Astrocyte (in vitro differentiated cells and primary cell): Measurements from ENCODE around the gene PPP2R5E. TPM values are rescaled to one million over a fixed set of nuclear protein-coding genes. Genes with fewer than 3 reads are reported as not detected.

Experiments
- DNase-seq: peaks from one replicate; pipeline ENCODE4 v3.0.0-alpha.2; 2010; ENCODE audit warnings: low read depth
- FAIRE-seq: peaks from 2 replicates; lab custom pipeline; 2011; peaks lifted over from hg19 to GRCh38; lab: Jason Lieb, UNC
- H2AFZ ChIP-seq: 2 replicates; pipeline ENCODE4 v1.6.0; 2012; ENCODE audit warnings: low read depth, low read length, inconsistent platforms
- H3K27ac ChIP-seq: 2 replicates; pipeline ENCODE4 v1.5.1; 2011; ENCODE audit warnings: low read depth, low read length, inconsistent platforms
- H3K27me3 ChIP-seq: 2 replicates; pipeline ENCODE4 v1.6.0; 2011; ENCODE audit warnings: low read length, inconsistent platforms; ENCODE audit not compliant: insufficient read depth
- H3K36me3 ChIP-seq: 2 replicates; pipeline ENCODE4 v1.5.1; 2011; ENCODE audit warnings: low read length, inconsistent platforms; ENCODE audit not compliant: insufficient read depth
- H3K4me1 ChIP-seq: 2 replicates; pipeline ENCODE4 v1.5.1; 2011; ENCODE audit warnings: low read length, inconsistent platforms; ENCODE audit not compliant: insufficient read depth
- H3K4me2 ChIP-seq: 2 replicates; pipeline ENCODE4 v1.6.0; 2012; ENCODE audit warnings: low read length, inconsistent platforms
- H3K4me3 ChIP-seq: 2 replicates; pipeline ENCODE4 v1.5.1; 2011; ENCODE audit warnings: low read depth, mild to moderate bottlenecking, low read length, inconsistent platforms; ENCODE audit not compliant: insufficient read depth
- H3K79me2 ChIP-seq: 2 replicates; pipeline ENCODE4 v1.6.0; 2012; ENCODE audit warnings: mild to moderate bottlenecking, low read length, inconsistent platforms; ENCODE audit not compliant: insufficient read depth
- H3K9ac ChIP-seq: 2 replicates; pipeline ENCODE4 v1.6.0; 2012; ENCODE audit warnings: mild to moderate bottlenecking, low read length, inconsistent platforms
- H3K9me3 ChIP-seq: 2 replicates; pipeline ENCODE4 v1.5.1; 2012; ENCODE audit warnings: low read depth, mild to moderate bottlenecking, low read length, inconsistent platforms; ENCODE audit not compliant: insufficient read depth
- H4K20me1 ChIP-seq: 2 replicates; pipeline ENCODE4 v1.6.0; 2012; ENCODE audit warnings: low read length, inconsistent platforms; ENCODE audit not compliant: insufficient read depth
- H3K27ac Mint-ChIP-seq: one replicate; pipeline ENCODE4 v1.8.0; 2021; ENCODE audit warnings: mild to moderate bottlenecking, mixed read lengths; ENCODE audit not compliant: unreplicated experiment
- H3K27me3 Mint-ChIP-seq: one replicate; pipeline ENCODE4 v1.8.0; 2021; ENCODE audit warnings: low read depth, mixed read lengths; ENCODE audit not compliant: unreplicated experiment
- H3K36me3 Mint-ChIP-seq: one replicate; pipeline ENCODE4 v1.8.0; 2021; ENCODE audit warnings: low read depth, mixed read lengths; ENCODE audit not compliant: unreplicated experiment
- H3K4me1 Mint-ChIP-seq: one replicate; pipeline ENCODE4 v1.8.0; 2021; ENCODE audit warnings: low read depth, mixed read lengths; ENCODE audit not compliant: unreplicated experiment
- H3K4me3 Mint-ChIP-seq: one replicate; pipeline ENCODE4 v1.8.0; 2021; ENCODE audit warnings: mild to moderate bottlenecking, moderate library complexity, mixed read lengths; ENCODE audit not compliant: unreplicated experiment
- H3K9me3 Mint-ChIP-seq: one replicate; pipeline ENCODE4 v1.8.0; 2021; ENCODE audit warnings: mild to moderate bottlenecking, mixed read lengths; ENCODE audit not compliant: unreplicated experiment
- EZH2 ChIP-seq: IDR thresholded peaks from 2 replicates; pipeline ENCODE4 v1.6.1; 2012; ENCODE audit warnings: mild to moderate bottlenecking, low read length, inconsistent platforms; ENCODE audit not compliant: insufficient read depth
- total RNA-seq: library from RNA; stranded (reverse); gene quantifications from 2 replicates; pipeline ENCODE4 v1.2.1, GENCODE V29; 2021
- TF ChIP-seq, protein P1 (sequence below): IDR thresholded peaks from 2 replicates; pipeline ENCODE4 v1.5.1; 2011; ENCODE audit warnings: low read depth, mild to moderate bottlenecking, inconsistent platforms, low read length, moderate library complexity; ENCODE audit not compliant: insufficient read depth

Gene PPP2R5E
- total RNA-seq, 1 donor from 2014 or later, result 69.3 TPM

DNA sequence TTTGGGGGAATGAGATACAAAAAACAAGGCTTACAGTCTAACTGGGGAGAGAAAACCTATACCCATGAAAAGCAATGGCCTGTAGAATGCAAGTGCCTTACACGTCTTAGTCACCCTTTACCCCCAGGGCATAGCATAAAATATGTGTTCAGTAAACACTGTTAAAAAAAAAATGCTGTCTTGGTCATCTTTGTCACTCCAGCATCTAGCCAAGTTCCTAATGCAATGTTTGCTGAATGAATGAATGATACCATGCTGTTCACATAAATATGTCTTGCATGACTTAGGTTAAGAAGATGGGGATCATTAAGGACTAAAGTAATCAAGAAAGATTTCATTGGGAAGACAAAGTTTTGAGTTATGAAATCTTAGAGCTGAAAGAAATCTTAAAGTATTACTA lies 38.5 kb downstream of the PPP2R5E start:
- Histone ChIP-seq H3K4me2 (no peak overlapping the region), H3K9me3 (no peaks in the 10 kb centered on the region), H3K27me3 (no peaks in the 10 kb centered on the region), H3K9ac (no peak overlapping the region), H3K79me2 (peaks cover 90% of the 10 kb centered on the region), H3K27ac (no peak overlapping the region), H4K20me1 (peaks cover 86% of the 10 kb centered on the region), H3K36me3 (no peaks in the 10 kb centered on the region), H3K4me1 (no peaks in the 10 kb centered on the region), H3K4me3 (no peak overlapping the region), H2AFZ (no peak overlapping the region)
- Mint-ChIP-seq H3K27me3 (no peaks in the 10 kb centered on the region), H3K27ac (no peak overlapping the region), H3K4me1 (peaks cover 3% of the 10 kb centered on the region), H3K4me3 (no peak overlapping the region), H3K36me3 (peaks cover 9% of the 10 kb centered on the region), H3K9me3 (no peaks in the 10 kb centered on the region)
- no peak for FAIRE-seq
- DNase-seq, result no peak
- TF ChIP-seq, protein P1, sequence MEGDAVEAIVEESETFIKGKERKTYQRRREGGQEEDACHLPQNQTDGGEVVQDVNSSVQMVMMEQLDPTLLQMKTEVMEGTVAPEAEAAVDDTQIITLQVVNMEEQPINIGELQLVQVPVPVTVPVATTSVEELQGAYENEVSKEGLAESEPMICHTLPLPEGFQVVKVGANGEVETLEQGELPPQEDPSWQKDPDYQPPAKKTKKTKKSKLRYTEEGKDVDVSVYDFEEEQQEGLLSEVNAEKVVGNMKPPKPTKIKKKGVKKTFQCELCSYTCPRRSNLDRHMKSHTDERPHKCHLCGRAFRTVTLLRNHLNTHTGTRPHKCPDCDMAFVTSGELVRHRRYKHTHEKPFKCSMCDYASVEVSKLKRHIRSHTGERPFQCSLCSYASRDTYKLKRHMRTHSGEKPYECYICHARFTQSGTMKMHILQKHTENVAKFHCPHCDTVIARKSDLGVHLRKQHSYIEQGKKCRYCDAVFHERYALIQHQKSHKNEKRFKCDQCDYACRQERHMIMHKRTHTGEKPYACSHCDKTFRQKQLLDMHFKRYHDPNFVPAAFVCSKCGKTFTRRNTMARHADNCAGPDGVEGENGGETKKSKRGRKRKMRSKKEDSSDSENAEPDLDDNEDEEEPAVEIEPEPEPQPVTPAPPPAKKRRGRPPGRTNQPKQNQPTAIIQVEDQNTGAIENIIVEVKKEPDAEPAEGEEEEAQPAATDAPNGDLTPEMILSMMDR, result no peak
- no peak for TF ChIP-seq EZH2

DNA sequence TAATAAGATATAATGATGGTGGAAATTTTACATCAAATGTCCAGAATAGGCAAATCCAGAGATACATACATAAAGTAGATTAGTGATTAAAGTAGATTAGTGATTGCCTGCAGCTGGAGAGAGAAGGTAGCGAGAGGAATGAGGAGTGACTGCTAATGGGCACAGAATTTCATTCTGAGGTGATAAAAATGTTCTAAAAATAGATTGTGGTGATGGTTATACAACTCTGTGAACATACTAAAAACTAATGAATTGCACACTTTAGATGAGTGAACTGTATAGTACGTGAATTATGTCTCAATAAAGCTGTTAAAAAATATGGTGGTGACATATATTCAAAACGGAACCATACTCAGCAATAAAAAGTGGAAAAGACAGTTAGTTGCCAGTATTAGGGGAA lies 41.7 kb downstream of the PPP2R5E start:
- no peak overlapping the region for H3K27ac ChIP-seq
- Mint-ChIP-seq H3K27me3 (no peaks in the 10 kb centered on the region), H3K4me1 (peaks cover 9% of the 10 kb centered on the region), H3K4me3 (no peak overlapping the region), H3K36me3 (peaks cover 9% of the 10 kb centered on the region), H3K27ac (no peak overlapping the region), H3K9me3 (no peaks in the 10 kb centered on the region)
- H3K4me1 ChIP-seq, result no peaks in the 10 kb centered on the region
- H2AFZ ChIP-seq, result no peak overlapping the region
- H3K27me3 ChIP-seq, result no peaks in the 10 kb centered on the region
- H4K20me1 ChIP-seq, result peaks cover 87% of the 10 kb centered on the region
- no peak overlapping the region for H3K4me2 ChIP-seq
- H3K9me3 ChIP-seq, result no peaks in the 10 kb centered on the region
- DNase-seq (no peak), FAIRE-seq (no peak)
- no peak overlapping the region for H3K4me3 ChIP-seq
- no peak for TF ChIP-seq EZH2
- TF ChIP-seq, protein P1, result no peak
- no peak overlapping the region for H3K9ac ChIP-seq
- peaks cover 92% of the 10 kb centered on the region for H3K79me2 ChIP-seq
- H3K36me3 ChIP-seq, result no peaks in the 10 kb centered on the region

DNA sequence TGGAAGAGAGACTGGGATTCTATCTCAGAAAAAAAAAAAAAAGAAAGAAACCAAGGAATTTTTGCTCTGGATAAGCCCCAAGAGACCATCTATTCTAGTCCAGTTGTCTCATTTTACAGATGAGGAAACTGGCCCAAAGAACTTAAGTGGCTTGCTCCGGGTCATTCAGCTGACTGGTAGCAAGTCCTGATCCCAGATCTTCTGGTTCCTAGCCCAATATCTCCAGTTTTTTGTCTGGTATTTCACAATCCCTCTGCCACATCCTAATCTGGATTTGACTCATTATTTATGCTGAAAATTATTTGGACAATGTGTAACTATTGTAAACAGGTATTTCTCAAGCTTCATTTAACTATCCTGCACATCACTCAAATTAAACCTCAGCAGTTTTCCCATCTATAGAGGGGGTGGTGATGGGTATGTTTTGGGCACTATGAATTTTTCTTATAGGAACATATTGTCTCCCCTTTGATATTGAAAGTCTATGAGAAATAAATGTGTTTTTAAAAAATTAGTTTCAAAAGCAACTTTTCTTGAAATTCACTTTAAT lies 43.4 kb downstream of the PPP2R5E start:
- Histone ChIP-seq H3K79me2 (peaks cover 92% of the 10 kb centered on the region), H3K36me3 (no peaks in the 10 kb centered on the region), H3K4me3 (no peak overlapping the region), H3K9ac (no peak overlapping the region), H3K4me1 (no peaks in the 10 kb centered on the region), H4K20me1 (peaks cover 84% of the 10 kb centered on the region), H3K27ac (no peak overlapping the region), H3K4me2 (no peak overlapping the region), H3K27me3 (no peaks in the 10 kb centered on the region), H2AFZ (no peak overlapping the region), H3K9me3 (no peaks in the 10 kb centered on the region)
- TF ChIP-seq, protein P1, result no peak
- no peak for TF ChIP-seq EZH2
- Mint-ChIP-seq H3K27ac (no peak overlapping the region), H3K9me3 (no peaks in the 10 kb centered on the region), H3K36me3 (peaks cover 8% of the 10 kb centered on the region), H3K27me3 (no peaks in the 10 kb centered on the region), H3K4me1 (peaks cover 10% of the 10 kb centered on the region), H3K4me3 (no peak overlapping the region)
- FAIRE-seq (peak; percentile 20), DNase-seq (peak; percentile 62)
